GM12891 (cell line): Measurements from ENCODE around the gene JMY.

ENCODE experiments used
- POLR2A ChIP-seq: IDR thresholded peaks from 2 replicates; pipeline ENCODE4 v1.6.1; 2011; ENCODE audit warnings: low read depth, low read length, control low read depth
- POLR2AphosphoS5 ChIP-seq: IDR thresholded peaks from 2 replicates; pipeline ENCODE4 v1.6.1; 2011; ENCODE audit warnings: low read depth, low read length, control low read depth
- POU2F2 ChIP-seq: IDR thresholded peaks from 2 replicates; pipeline ENCODE4 v1.6.1; 2011; ENCODE audit warnings: low read depth, mild to moderate bottlenecking, control low read depth, low read length, moderate library complexity

DNA sequence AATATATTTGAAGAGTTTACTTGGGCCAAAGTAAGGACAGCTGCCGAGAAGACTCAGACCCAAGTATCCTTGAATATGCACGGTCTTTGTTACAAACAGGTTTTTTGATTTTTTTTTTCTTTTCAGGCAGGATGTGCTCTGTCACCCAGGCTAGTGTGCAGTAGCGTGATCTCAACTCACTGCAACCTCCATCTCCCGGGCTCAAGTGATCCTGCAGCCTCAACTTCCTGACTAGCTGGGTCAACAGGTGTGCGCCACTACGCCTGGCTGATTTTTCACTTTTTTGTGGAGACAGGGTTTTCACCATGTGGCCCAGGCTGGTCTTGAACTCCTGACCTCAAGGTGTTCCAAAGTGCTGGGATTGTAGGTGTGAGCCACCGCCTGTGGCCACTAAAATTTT, 27.4 kb downstream of the JMY start:
- no peak for TF ChIP-seq POLR2AphosphoS5
- TF ChIP-seq POLR2A: no peak
- TF ChIP-seq POU2F2: no peak
